Stimulated activated CD4-positive, alpha-beta T cell treated with anti-CD3 and anti-CD28 coated beads, Interleukin-15, amount 100 ng/mL, for 48 hours (primary cell): Measurements from ENCODE around the gene COL26A1.

Source experiments
- DNase-seq, 2 donors: peaks; one replicate each; pipeline ENCODE4 v3.0.0-alpha.2; 2020; ENCODE audit warnings: low read depth in 2 of 2

The COL26A1 gene

DNA sequence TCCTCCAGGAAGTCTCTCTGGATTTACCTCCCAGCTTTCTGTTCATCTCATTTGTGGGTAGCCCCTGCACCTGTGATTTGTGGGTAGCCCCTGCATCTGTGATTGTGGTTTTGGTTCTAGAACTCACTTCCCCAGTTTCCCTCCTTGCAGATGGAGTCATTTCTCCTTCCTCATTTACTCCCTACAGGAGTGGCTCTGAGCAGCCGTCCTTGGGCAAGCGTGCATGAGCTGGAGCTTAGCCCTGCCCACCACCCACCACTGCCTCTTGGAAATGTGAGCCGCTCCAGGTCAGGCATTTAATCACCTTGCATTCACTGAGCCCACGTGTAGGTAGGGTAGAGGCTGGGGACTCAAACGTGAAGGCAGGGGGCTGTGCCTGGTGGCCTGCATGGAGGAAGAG is 8.2 kb downstream of the COL26A1 start:
- no peak for DNase-seq

DNA sequence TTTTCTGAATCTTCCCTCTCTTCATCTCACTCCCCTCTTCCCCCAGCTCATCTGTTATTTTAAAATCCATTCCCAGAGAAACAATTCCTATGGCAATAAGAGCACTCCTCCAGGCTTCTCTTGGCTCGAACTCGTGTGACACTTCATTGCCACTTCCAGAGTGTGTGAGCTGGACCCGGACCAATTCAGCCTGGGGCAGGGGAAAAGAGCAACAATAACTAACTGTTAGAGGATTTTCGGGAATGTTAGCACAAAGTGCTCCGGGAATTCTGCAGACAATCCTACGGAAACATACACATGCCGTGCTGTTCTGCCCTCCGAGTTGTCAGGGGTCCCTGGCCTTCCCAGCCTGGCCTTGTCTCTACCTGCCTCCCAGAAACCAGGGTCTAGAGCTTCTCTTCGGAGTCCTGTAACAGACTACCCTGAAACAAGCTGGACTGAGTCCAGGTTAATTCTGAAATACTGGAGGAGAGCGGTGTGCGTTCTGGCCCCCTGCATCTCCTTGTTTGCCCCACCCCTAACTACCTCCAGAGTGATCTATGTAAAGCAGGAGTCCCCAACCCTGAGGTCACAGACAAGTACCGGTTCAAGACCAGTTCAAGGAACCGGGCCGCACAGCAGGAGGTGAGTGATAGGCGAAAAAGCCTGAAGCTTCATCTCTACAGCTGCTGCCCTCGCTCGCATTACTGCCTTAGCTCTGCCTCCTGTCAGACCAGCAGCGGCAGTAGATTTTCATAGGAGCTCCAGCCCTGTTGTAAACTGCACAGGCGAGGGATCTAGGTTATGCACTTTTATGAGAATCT is 11.3 kb downstream of the COL26A1 start:
- no peak for DNase-seq

DNA sequence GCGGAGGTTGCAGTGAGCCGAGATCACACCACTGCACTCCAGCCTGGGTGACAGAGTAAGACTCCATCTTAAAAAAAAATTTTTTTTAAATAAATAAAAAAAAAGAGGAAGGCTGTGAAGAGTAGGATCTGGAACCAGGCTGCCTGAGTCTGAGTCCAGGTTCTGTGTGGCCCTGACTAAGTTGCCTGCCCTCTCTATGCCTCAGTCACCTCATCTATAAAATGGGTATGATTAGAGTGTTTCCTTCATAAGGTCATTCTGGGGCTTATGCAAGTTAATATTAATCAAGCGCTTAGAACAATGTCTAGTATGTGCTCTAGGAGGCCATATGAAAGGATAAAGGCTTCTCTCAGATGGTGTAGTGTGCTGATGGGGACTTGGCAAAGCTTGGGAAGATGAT is 12.3 kb downstream of the COL26A1 start:
- no peak for DNase-seq

DNA sequence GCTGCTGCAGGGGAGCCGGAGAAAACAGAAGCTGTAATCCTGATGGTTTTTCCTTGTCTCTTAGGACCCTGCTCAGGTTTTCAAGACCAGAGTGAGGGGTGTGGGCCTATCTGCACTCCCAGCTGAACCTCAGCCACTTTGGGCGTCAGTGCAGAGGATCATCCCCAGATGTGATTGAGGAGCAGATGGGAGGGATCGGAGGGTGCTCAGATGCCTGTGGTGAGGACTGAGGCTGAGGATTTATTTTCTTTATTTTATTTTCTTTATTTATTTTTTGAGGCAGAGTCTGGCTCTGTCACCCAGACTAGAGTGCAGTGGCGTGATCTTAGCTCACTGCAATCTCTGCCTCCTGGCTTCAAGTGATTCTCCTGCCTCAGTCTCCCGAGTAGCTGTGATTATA is 13.9 kb downstream of the COL26A1 start:
- DNase-seq, result no peak

DNA sequence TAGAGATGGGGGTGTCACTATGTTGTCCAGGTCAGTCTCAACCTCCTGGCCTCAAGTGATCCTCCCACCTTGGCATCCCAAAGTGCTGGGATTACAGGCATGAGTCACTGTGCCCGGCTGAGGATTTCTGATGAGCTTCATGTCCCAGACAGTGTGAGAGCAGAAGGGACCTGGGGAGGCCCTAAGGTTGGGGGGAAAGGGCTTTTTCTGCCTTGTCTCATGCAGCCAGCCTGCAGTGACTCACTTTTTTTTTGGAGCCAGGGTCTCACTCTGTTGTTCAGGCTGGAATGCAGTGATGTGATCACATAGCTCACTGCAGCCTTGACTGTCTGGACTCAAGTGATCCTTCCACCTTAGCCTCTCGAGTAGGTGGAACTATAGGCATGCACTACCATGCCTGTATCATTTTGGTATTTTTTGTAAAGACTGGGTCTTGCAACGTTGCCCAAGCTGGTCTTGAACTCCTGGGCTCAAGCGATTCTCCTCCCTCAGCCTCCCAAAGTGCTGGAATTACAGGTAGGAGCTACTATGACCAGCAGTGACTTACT is 14.6 kb downstream of the COL26A1 start:
- no peak for DNase-seq

DNA sequence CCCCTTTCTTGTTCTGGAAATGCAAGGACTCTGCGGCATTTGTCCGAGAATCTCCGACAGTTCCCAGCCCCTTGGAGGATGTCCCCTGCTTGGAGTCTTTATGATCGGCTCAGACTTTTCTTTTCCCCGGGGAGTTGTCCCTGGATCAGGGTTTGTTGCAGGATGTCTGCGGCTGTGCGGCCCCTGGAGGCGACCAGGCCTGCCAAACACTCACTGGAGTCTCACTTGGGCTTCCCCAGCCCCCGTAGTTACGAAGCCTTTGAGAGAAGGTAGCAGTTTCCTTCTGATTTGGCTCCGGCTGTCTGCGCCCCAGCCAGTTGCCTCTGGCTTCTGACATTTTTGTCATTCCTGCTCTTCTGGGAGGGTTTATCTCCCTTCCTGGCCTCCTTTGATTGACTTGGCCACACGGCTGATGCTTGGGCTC is 16.1 kb downstream of the COL26A1 start:
- no peak for DNase-seq

DNA sequence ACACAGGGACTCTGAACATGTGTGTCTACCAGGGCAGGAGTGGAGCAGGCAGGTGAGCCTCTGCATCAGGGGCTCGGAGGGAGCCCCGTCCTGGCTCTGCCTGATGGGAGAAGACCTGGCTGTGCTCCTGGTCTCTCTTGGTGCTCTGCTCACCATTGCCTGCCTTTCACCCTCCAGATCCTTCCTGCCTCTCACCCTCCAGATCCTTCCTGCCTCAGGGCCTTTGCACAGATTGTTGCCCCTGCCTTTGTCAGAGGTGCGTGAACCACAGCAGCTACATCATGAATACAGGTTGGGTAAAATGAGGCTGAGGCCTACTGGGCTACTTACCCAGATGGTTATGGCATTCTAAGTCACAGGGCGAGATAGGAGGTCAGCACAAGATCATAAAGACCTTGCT is 16.6 kb downstream of the COL26A1 start:
- no peak for DNase-seq

DNA sequence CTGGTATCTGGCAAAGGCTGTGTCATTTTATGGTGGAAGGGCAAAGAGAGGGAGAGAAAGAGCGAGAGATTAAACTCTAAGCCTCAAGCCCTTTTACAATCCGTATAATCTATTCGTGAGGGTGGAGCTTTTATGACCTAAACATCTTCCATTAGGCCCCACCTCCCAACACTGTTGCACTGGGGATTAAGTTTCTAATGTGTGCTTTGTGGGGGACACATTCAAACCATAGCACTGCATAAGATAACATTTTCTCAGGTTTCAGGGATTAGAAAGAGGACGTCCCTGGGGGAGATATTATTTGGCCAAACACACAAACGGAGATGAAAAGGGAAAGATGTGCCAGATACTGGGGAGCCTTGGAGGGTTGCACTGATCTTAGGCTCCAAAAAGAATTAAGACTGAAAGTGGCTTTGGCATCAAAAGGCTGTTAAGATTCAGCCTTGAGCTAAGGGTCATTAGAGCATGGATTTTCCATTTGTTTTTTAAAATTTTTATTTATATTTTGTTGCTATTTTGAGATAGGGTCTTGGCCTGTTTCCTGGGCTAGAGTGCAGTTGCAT is 19.0 kb downstream of the COL26A1 start:
- no peak for DNase-seq

DNA sequence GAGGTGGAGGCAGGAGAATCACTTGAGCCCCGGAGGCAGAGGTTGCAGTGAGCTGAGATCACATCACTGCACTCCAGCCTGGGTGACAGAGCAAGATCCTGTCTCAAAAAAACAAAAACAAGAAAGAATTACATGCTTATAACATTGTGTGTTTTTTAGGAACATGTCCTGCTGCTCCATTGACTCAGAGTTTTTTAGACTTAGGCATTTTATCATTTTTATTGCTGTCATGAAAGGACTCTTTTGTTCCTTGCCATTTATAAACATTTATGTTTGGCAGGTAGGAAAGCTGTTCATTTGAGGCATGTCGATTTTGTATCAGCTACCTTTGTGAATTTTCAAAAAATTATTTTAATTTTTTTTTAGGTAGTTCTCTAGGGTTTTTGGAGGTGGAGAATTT is 20.3 kb downstream of the COL26A1 start:
- DNase-seq, result no peak

DNA sequence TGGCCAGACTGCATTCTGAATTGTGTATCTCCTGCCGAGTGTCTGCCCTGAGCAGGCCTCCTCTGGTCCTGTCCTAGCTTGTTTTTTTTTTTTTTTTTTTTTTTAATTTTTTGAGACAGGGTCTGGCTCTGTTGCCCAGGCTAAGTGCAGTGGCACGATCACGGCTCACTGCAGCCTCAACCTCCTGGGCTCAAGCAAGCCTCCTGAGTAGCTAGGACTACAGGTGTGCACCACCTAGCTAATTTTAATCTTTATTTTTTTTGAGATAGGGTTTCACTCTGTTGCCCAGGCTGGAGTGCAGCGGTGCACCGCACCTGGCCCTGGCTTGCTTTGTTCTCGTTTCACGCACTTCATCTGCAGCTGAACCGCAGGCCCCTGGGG is 23.5 kb downstream of the COL26A1 start:
- DNase-seq, result no peak

DNA sequence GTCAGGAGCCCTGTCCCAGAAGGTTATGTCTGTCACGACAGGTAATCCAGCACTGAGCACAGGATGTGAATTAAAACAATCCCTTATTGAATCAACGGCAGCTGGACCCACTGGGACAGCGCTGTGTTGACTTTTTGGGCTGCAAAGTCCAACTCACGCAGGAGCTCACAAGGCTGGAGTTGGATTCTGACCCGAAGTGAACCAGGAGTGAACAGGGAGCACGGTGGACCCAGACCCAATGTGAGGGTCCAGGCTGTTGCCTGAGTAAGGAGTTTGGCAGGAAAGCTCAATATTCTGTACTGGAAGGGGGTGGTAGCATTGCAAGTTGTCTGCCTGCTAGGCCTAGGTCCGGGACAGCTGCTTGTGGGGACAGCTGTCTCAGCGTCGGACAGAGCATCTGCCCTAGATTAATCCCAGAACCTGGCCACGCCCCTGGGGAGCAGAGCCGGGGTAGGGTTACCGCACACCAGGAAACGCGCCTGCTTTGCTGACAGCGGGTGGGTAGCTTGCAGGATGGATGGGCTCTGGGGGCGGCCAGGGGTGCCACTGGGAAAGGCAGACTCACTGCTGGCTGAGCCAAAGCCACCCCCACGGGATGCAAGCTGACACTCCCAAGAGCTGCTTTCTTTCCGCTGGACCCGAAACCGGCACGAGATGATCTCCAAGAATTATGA is 24.0 kb downstream of the COL26A1 start:
- no peak for DNase-seq

DNA sequence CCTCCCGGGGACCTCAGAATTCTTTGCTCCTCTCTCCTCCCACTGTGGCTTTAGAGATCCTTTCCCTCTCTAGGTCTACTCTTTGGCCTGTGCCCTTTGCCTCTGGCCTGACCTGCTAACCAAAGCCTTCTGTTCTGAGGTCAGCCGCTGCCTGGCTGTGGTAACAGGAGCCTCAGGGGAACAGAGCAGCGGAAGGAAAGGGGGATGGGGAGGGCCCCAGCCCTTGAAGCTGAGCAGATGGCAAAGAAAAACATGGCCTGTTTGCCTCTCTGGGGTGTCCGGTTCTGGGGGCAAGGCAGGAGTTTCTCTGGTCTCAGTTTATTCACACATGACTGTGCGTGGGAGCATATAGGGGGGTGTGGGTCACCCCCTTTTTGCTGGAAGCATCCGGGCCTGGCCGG is 28.2 kb downstream of the COL26A1 start:
- peak in 1 of 2 donors; percentile 9 for DNase-seq

DNA sequence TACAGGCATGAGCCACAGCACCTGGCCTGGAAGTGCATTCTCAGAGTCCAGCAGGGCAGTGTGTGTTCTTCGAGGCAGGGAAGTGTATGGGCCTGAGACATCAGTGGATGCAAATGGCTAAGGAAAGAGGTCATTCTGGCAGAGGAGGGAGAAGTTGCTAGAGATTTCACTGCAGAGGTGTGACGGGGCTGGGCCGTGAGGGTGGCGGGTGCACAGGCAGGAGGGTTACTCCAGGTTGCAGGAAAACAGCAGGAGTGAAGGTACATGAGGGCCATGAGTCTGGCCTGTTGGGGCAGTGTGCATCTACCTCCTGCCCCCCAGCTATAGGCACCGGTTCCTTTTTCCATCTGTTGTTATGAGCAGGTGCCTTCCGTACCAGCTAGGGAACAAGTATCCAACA is 29.3 kb downstream of the COL26A1 start:
- no peak for DNase-seq

DNA sequence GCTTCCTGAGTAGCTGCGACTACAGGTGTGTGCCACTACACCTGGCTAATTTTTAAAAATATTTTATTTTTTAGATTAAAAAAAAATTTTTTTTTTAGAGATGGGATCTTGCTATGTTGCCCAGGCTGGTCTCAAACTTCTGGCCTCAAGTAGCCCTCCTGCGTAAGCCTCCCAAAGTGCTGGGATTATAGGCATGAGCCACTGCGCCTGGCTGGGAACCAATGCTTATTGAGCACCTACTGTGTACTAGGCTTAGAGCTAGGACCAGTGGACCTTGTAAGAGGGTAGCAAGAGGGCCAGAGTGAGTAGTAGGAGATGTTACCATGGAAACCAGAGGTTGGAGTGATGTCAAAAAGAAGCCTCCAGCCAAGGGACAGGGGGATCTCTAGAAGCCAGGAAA is 31.2 kb downstream of the COL26A1 start:
- DNase-seq, result no peak

DNA sequence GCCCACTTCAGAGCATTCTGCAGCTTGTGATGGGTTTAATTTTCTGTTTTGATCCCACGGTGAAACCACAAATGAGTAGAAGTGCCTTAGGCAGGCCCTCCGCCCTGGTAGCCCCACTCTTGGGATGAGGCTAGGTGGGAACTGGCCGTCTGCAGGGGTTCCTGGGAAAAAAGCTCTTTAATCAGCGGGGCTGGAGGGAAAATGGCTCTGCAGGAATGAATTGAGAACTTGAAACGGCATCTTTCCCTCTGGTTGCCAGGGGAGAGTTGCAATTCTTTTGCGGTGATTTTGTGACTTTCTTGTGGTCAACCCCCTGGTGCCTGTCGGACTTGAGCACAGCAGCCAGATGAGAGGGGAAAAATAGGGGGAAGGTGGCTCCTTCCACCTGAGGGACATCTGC is 32.7 kb downstream of the COL26A1 start:
- DNase-seq, result no peak

DNA sequence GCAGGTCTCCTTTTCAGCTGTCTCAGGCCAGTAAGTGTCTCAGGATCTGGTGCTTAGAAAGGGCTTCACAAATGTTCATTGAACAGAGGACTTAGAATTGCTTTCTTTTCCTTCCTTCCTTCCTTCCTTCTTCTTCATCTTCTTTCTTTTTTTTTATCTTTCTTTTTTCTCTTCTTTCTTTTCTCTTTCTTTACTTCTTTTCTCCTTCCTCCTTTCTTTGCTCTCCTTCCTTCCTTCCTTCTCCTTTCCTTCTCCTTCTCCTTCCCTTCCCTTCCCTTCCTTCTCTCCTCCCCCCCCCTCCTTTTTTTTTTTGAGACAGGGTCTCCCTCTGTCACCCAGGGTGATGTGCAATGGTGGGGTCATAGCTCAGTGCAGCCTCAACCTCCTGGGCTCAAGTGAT is 34.6 kb downstream of the COL26A1 start:
- DNase-seq, result no peak

DNA sequence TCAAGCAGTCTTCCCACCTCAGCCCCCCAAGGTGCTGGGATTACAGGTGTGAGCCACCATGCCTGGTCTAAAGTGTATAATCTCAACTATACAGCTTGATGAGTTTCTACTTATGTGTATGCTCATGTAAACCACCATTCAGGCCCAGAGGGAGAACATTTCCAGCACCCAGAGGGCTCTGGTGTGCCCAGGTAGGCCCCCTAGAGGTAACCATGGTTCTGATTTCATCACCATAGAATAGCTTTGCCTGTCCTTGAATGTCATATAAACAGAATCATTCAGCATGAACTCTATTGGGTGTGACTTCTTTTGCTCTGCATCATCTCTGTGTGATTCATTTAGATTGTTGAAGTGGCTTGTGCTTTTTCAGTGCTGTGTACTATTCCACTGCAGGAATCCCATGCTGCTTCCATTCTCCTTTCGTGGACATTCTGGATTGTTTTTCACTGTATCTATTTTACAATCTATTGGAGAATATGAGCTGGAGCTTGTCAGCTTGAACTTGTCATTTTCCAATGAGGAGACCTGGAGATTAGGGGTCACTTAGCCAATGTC is 35.2 kb downstream of the COL26A1 start:
- no peak for DNase-seq

DNA sequence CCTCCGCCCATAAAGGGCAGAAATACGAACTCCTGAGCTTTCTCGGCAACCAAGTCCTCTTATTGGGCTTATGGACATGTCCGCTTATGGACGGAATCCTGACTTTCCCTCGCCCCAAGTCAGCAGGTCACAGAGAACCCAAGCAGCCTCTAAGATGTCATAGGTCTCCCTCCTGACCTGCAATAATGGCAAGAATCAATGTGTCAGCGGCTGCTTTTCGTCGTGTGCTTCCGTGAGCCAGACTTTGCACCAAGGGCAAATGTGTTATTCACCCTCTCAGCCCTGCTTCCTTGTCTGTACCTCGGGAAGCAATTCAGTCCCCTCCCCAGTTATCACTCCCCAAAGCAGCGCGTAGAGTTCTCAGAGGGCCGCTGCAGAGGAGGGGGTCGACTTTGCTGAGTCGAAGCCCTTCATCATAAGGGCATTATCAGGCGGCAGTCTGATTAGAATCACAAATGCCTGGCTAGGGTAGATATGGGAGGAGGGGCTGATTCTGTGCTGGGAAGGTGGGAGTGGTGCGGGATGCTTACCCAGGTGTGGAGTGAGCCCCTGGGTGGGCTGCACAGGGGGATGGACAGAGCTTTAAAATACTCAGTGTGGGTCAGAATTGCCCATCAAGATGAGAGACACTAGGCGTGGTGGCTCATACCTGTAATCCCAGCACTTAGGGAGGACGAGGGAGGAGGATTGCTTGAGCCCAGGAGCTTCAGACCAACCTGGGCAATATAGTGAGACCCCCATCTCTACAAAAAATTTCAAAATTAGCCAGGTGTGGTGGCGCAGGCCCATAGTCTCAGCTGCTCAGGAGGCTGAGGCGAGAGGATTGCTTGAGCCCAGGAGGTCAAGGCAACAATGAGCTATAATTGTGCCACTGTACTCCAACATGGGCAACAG is 36.0 kb downstream of the COL26A1 start:
- no peak for DNase-seq

DNA sequence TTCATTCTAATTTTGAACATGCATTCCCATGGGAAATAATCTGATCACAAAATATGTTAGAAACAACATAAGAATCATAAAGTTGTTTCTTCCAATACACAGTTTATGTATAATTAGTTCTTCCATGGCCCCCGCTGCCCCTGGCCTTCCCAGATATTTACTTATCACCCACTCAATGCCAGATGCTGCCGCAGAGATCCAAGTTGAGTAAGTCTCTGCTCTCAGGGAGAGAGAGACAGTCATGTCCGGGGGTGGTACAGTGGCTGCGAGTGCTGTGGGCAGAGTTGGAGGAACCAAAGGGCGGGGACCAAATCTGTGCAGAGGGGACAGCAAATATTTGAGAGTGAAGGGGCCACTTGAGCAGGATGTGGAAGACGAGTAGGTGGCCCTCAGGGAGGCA is 37.1 kb downstream of the COL26A1 start:
- no peak for DNase-seq

DNA sequence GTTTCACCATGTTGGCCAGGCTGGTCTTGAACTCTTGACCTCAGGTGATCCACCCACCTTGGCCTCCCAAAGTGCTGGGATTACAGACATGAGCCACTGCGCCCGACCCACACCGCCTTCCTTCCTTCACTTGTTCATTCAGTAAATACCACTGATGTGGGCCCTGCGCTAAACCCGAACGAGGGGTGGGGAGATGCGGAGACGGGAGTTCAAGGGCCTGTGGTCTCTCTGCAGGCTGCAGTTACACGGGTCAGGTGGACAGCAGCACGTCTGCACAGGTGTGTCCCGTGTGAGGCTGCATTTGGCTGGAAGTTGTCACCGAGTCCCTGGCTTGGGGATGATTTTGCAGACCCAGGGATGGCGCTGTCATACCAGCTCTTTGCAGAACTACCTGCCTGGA is 38.1 kb downstream of the COL26A1 start:
- no peak for DNase-seq

DNA sequence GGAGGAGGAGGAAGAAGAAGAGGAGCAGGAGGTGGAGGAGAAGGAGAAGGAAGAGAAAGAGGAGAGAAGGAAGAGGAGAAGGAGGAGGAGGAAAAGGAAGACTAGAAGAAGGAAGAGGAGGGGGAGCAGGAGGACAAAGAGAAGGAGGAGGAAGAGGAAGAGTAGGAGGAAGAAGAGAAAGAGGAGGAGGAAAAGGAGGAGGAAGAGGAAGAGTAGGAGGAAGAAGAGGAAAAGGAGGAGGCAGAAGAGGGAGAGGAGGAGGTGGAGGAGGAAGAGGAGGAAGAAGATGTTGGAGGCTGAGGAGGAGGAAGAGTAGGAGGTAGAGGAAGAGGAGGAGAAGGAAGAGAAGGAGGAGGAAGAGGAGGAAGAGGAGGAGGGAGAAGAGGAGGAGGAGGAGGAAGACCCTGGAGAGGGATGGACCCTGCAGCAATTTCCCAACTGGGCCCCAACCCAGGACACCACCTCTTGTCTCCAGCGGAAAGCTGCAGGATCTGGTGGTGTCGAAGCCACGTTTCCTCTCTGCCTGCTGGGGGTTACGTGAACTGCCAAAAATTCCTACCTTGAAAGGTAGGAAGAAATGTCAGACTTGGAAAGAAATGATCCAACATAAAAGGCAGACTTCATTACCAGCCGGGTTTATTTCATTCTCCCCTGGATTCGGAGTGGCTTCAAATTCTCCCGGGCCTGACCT is 38.9 kb downstream of the COL26A1 start:
- DNase-seq, result no peak
